Spleen (tissue), 11 donors: ENCODE results near the gene CAMK1D. TPM values are rescaled to one million over a fixed set of nuclear protein-coding genes. Genes with fewer than 3 reads are reported as not detected.
A peak's percentile ranks its signal among the peaks of the same experiment; 100 is the strongest.

Experiments
- DNase-seq: peaks from one replicate; pipeline ENCODE4 v3.0.0-alpha.2; 2020
- H3K27ac ChIP-seq, 8 donors: fragments of 200-600 bp; sonication (generic) in 7 of 8; 1 replicate in 4 of 8; 2 replicates in 4 of 8; pipeline versions ENCODE4 v1.5.0 to v1.8.0; 2016 to 2021; ENCODE audit warnings: inconsistent platforms in 4 of 8, mild to moderate bottlenecking in 4 of 8, moderate library complexity in 1 of 8
- H3K27me3 ChIP-seq, 7 donors: fragments of 200-600 bp; sonication (generic) in 6 of 7; replicated peaks in 1 of 7; 1 replicate in 4 of 7; 2 replicates in 3 of 7; pipeline versions ENCODE4 v1.5.0 to v1.8.0; 2016 to 2021; ENCODE audit warnings: inconsistent platforms in 3 of 7, mild to moderate bottlenecking in 1 of 7
- H3K36me3 ChIP-seq, 6 donors: fragments of 200-600 bp; sonication (generic) in 5 of 6; 1 replicate in 4 of 6; 2 replicates in 2 of 6; pipeline versions ENCODE4 v1.5.0 to v1.8.0; 2016 to 2021; ENCODE audit warnings: inconsistent platforms in 2 of 6
- H3K4me1 ChIP-seq, 6 donors: fragments of 200-600 bp; sonication (generic) in 5 of 6; 1 replicate in 3 of 6; 2 replicates in 3 of 6; pipeline versions ENCODE4 v1.5.0 to v1.8.0; 2016 to 2021; ENCODE audit warnings: inconsistent platforms in 3 of 6
- H3K4me3 ChIP-seq, 8 donors: fragments of 200-600 bp; sonication (generic) in 7 of 8; 1 replicate in 4 of 8; 2 replicates in 4 of 8; pipeline versions ENCODE4 v1.5.0 to v1.8.0; 2016 to 2021; ENCODE audit warnings: inconsistent platforms in 4 of 8, mild to moderate bottlenecking in 4 of 8, moderate library complexity in 2 of 8
- H3K9me3 ChIP-seq, 8 donors: fragments of 200-600 bp; sonication (generic) in 7 of 8; 1 replicate in 4 of 8; 2 replicates in 4 of 8; pipeline versions ENCODE4 v1.5.0 to v1.8.0; 2016 to 2021; ENCODE audit warnings: inconsistent platforms in 4 of 8
- POLR2A ChIP-seq, 3 donors: fragments of 450-650 bp; IDR thresholded peaks; one replicate each; pipeline ENCODE4 v1.5.1; 2017; ENCODE audit warnings: antibody characterized with exemption in 3 of 3, mild to moderate bottlenecking in 1 of 3
- POLR2AphosphoS5 ChIP-seq, 3 donors: sonication (generic); formaldehyde crosslinking; IDR thresholded peaks; one replicate each; pipeline ENCODE4 v1.5.1; 2017; ENCODE audit warnings: antibody characterized with exemption in 3 of 3
- WGBS, 5 donors: extraction: QIAGEN DNeasy Blood & Tissue Kit in 3 of 5; methylation state at CpG; one replicate each; pipeline versions ENCODE4 v1.1.5 to v1.1.7; 2013 to 2018; 5-methylcytosine and 5-hydroxymethylcytosine counted together
- intact Hi-C: fragments of 100-400 bp; cut with DNase I; formaldehyde crosslinking; loops from one replicate; pipeline ENCODE4 v1.15.0; 2023; ENCODE audit warnings: low total_unique reads
- polyA plus RNA-seq, 3 donors: library from polyadenylated mRNA; stranded (reverse); fragments of 200-250 nt; gene quantifications; one replicate each; pipeline ENCODE4 v1.2.1, GENCODE V29; 2013
- total RNA-seq, 7 donors: library from RNA; depleted of rRNA in 3 of 7; stranded (reverse); fragments of >200 nt in 3 of 7; fragmentation: NEBNext Ultra II Directional in 4 of 7; extraction: Animal tissue kit (Norgen Biotek cat#: 25700) in 4 of 7; gene quantifications; one replicate each; pipeline versions ENCODE4 v1.1.0 to v1.2.1, GENCODE V29; 2016 to 2021
- TF ChIP-seq, protein P1 (sequence below), 11 experiments: fragments of 200-600 bp in 7 of 11; fragments of 450-650 bp in 4 of 11; sonication (generic) in 4 of 11; IDR thresholded peaks in 8 of 11; conservative IDR thresholded peaks in 3 of 11; 1 replicate in 7 of 11; 2 replicates in 4 of 11; pipeline versions ENCODE4 v1.4.0 to v1.8.0; 2016 to 2021; ENCODE audit warnings: antibody characterized with exemption in 11 of 11, inconsistent platforms in 4 of 11, mild to moderate bottlenecking in 1 of 11
- donor health status: healthy with polysubstance abuse.
- donor health status: DM: no; HTN: no; CAD: no; lungs with moderate emphysema.
- donor health status: DM: no; HTN: no; CAD: no.
- donor health status: Bipolar disorder and iron deficiency.
- donor health status: healthy.
- donor health status: DM: no; HTN: no; CAD: no.
- donor health status: DM: yes; HTN: yes; CAD: no.

Gene CAMK1D
- total and polyA plus RNA-seq, 10 donors: 6.8 to 34.5 (median 20.0) TPM

DNA sequence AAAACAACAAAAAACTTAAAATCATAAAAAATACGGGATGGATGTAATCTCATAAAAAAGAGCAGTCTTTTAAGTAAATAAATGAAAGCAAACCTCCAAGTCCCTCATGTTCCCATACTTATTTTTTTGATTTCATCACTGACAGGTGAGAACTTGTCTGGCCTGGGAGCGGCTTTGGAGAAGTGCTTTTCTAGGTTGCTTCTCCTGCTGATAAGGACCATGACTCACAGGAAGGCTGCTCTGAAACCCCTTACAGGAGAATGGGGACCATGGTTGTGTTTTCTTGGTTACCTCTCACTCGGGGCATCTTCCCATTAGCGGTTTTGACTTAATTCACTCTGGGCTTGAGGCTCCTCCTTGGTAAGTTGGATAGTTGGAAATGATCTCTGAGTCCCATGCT is 237.4 kb downstream of the CAMK1D start:
- intact Hi-C loops: loop anchor here (10.0 kb wide), 1 partner anchor 322 kb away; no protein-coding TSS in a partner anchor
- Histone ChIP-seq H3K9me3 (peaks cover 0 to 15% (median 3%) of the 10 kb centered on the region in 8 donors), H3K4me1 (peaks cover 6 to 36% (median 26%) of the 10 kb centered on the region in 6 donors), H3K4me3 (no peak overlapping the region), H3K27me3 (no peaks in the 10 kb centered on the region), H3K27ac (no peak overlapping the region), H3K36me3 (peaks cover 0 to 6% (median 0%) of the 10 kb centered on the region in 6 donors)
- 81 to 93% (median 86%) methylated on average over 4 of the region's 4 CpGs for WGBS, 5 donors
- DNase-seq: no peak
- TF ChIP-seq, protein P1, sequence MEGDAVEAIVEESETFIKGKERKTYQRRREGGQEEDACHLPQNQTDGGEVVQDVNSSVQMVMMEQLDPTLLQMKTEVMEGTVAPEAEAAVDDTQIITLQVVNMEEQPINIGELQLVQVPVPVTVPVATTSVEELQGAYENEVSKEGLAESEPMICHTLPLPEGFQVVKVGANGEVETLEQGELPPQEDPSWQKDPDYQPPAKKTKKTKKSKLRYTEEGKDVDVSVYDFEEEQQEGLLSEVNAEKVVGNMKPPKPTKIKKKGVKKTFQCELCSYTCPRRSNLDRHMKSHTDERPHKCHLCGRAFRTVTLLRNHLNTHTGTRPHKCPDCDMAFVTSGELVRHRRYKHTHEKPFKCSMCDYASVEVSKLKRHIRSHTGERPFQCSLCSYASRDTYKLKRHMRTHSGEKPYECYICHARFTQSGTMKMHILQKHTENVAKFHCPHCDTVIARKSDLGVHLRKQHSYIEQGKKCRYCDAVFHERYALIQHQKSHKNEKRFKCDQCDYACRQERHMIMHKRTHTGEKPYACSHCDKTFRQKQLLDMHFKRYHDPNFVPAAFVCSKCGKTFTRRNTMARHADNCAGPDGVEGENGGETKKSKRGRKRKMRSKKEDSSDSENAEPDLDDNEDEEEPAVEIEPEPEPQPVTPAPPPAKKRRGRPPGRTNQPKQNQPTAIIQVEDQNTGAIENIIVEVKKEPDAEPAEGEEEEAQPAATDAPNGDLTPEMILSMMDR (IDR thresholded peaks at IDR 0.05 in 8 of 11, conservative IDR thresholded peaks at IDR 0.05 in 3 of 11): no peak
- TF ChIP-seq POLR2AphosphoS5 (IDR thresholded peaks at IDR 0.05) (no peak), POLR2A (IDR thresholded peaks at IDR 0.05) (no peak)

DNA sequence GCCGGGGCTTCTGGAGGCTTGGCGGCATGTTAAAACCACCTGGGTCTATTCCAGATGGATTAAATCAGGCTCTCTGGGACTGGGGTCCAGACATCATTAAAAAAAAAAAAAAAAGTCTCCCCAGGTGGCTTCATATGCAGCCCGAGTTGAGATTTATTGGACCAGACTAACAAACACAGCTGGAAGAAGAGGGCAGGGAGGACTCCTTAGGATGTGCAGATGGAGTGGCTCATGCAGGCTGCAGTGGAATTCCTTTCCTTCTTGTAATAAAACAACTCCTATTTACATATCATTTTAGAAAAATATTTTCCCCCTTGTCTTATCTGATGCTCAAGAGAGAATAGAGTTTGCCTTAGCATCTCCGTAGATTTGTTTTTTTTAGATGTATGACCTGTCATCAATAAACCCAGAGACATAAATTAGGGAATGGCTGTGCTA is 238.1 kb downstream of the CAMK1D start:
- Histone ChIP-seq H3K9me3 (peaks cover 0 to 11% (median 3%) of the 10 kb centered on the region in 8 donors), H3K4me3 (no peak overlapping the region), H3K4me1 (peaks cover 6 to 36% (median 26%) of the 10 kb centered on the region in 6 donors), H3K36me3 (peaks cover 0 to 6% (median 0%) of the 10 kb centered on the region in 6 donors), H3K27me3 (no peaks in the 10 kb centered on the region), H3K27ac (no peak overlapping the region)
- TF ChIP-seq, protein P1 (IDR thresholded peaks at IDR 0.05 in 8 of 11, conservative IDR thresholded peaks at IDR 0.05 in 3 of 11): no peak
- TF ChIP-seq POLR2A (IDR thresholded peaks at IDR 0.05) (no peak), POLR2AphosphoS5 (IDR thresholded peaks at IDR 0.05) (no peak)
- WGBS, 5 donors: 69 to 85% (median 77%) methylated on average over 3 to 4 of the region's 4 CpGs
- no peak for DNase-seq
- intact Hi-C loops: loop anchor here (10.0 kb wide), 1 partner anchor 323 kb away; no protein-coding TSS in a partner anchor

DNA sequence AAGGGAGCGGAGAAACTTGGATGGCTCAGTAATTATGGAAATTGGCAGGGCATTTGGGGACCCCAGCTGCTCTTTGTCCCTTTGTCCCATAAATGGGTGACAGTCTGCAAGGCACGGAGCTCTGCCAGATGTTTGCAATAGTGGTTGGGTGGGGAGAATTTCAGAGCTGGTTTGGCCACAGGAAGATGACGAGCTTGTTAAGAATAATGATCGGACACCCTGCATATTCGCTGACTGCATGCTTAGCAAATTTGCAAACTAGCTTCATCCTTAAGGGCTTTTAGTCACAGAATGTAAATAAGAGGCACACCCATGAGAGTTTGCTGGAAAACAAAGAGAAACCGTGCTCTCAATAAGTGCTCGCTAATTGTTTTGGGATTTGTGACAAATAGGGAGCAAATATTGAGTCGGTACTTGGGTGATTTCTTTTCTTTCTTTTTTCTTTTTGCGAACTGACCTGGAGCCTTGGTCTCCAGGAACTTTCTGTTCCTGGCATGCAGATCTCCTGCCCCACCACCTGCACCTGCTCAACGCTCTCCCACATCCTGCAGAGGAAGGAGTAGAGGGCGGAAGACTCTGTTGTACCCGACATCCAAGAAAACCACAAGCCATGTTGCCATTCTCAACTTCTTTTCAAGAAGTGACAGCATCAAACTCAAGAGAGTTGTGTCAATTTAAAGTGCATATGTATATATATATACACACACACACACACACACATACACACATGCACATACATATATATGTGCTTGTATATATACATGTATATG is 238.9 kb downstream of the CAMK1D start:
- Histone ChIP-seq H3K4me3 (peak overlapping the region in 2 of 8 donors; percentile 11 to 42), H3K36me3 (peaks cover 0 to 6% (median 0%) of the 10 kb centered on the region in 6 donors), H3K27ac (no peak overlapping the region), H3K4me1 (peaks cover 6 to 36% (median 26%) of the 10 kb centered on the region in 6 donors), H3K9me3 (peaks cover 0 to 11% (median 3%) of the 10 kb centered on the region in 8 donors), H3K27me3 (no peaks in the 10 kb centered on the region)
- intact Hi-C loops: loop anchor here (10.0 kb wide), 1 partner anchor 323 kb away; no protein-coding TSS in a partner anchor
- WGBS, 5 donors: 19 to 42% (median 26%) methylated on average over 12 of the region's 12 CpGs
- TF ChIP-seq POLR2AphosphoS5 (IDR thresholded peaks at IDR 0.05) (no peak), POLR2A (IDR thresholded peaks at IDR 0.05) (no peak)
- TF ChIP-seq, protein P1 (IDR thresholded peaks at IDR 0.05 in 8 of 11, conservative IDR thresholded peaks at IDR 0.05 in 3 of 11): no peak
- DNase-seq: no peak

DNA sequence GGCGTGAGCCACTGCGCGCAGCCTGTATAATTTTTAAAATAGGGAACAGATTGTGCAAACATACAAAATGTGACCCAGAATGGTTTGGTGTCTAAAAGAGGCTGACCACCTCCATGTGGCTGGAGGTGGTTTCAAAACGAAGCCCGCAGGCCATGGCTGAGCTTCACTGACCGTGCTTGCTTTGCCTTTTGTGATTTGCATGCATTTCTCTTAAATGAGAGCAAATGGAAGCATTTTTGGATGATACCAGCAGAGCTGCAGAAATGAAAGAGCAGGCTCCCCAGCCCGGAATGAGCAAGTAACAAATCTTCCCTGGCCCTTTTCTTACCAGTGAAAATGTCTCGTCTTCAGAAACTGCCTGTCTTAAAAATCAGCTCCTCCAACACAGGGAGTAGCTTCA is 239.9 kb downstream of the CAMK1D start:
- Histone ChIP-seq H3K36me3 (peaks cover 0 to 6% (median 0%) of the 10 kb centered on the region in 6 donors), H3K27me3 (no peaks in the 10 kb centered on the region), H3K4me1 (peaks cover 6 to 43% (median 27%) of the 10 kb centered on the region in 6 donors), H3K4me3 (no peak overlapping the region), H3K9me3 (peaks cover 0 to 11% (median 3%) of the 10 kb centered on the region in 8 donors), H3K27ac (peak overlapping the region in 1 of 8 donors; percentile 14)
- no peak for DNase-seq
- intact Hi-C loops: loop anchor here (10.0 kb wide), 1 partner anchor 324 kb away; no protein-coding TSS in a partner anchor
- WGBS, 5 donors: 65 to 82% (median 73%) methylated on average over 8 of the region's 8 CpGs
- TF ChIP-seq POLR2AphosphoS5 (IDR thresholded peaks at IDR 0.05): no peak
- no peak for TF ChIP-seq POLR2A (IDR thresholded peaks at IDR 0.05)
- TF ChIP-seq, protein P1 (IDR thresholded peaks at IDR 0.05 in 8 of 11, conservative IDR thresholded peaks at IDR 0.05 in 3 of 11): no peak
